Stimulated activated memory B cell treated with anti-CD40 and anti-IgM and Interleukin-4, amounts not matched to agents 10 μg/mL and 1 μg/mL and 100 μg/mL, for 72 hours (primary cell): Measurements from ENCODE around the gene CUTC.

ENCODE experiments used
- ATAC-seq: fragments of 150-1000 bp; cut with Tn5 transposase; 2 replicates; pipeline ENCODE4 v1.10.0; 2021
- H3K27ac Mint-ChIP-seq: one replicate; pipeline ENCODE4 v1.8.0; 2022; ENCODE audit warnings: mild to moderate bottlenecking, mixed read lengths
- H3K27me3 Mint-ChIP-seq: one replicate; pipeline ENCODE4 v1.8.0; 2022; ENCODE audit warnings: mixed read lengths
- H3K36me3 Mint-ChIP-seq: one replicate; pipeline ENCODE4 v1.8.0; 2022; ENCODE audit warnings: mixed read lengths
- H3K4me1 Mint-ChIP-seq: one replicate; pipeline ENCODE4 v1.8.0; 2022; ENCODE audit warnings: mixed read lengths
- H3K4me3 Mint-ChIP-seq: one replicate; pipeline ENCODE4 v1.8.0; 2022; ENCODE audit warnings: mild to moderate bottlenecking, moderate library complexity, mixed read lengths
- H3K9me3 Mint-ChIP-seq: one replicate; pipeline ENCODE4 v1.8.0; 2022; ENCODE audit warnings: mixed read lengths

Gene CUTC

DNA sequence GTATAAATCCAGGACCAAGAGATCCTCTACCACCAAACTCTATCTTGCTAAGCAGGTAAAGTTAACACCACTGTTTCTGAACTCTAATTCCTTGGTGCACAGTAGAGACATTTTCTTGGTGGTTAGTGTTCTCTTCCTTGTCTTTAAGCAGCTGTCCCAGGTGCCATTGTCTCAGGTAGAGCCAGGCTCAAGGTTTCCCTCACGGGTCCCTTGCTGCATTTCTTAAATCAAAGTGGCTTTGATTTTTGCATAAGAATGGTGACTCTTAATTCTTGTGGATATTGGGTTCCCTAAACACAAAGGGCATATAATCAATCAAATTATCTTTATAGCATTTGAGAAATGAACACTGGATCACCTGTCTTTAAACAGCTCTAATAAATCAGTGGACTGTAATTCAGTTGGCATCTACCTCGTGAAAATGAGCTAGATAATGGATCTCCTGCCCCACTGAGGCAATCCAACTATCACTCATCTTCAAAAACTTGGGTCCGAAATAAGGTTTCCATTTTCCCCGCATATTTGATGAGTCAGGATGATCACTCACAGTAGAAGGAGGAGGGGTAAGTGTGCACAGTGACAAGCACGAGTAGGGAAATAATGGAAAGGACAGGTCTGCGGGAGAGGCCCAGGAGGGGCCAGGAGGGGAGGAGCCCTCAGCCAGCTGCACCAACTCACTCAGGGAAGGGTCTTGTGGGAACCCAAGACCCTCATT is 52.9 kb downstream of the CUTC start:
- no peak for ATAC-seq
- Mint-ChIP-seq H3K36me3 (peaks cover 26% of the 10 kb centered on the region), H3K4me3 (no peak overlapping the region), H3K9me3 (no peaks in the 10 kb centered on the region), H3K4me1 (no peaks in the 10 kb centered on the region), H3K27ac (no peak overlapping the region), H3K27me3 (no peaks in the 10 kb centered on the region)

GRCh38 chr10:99785646-99786045 is 53.6 kb downstream of the CUTC start:
- H3K4me3 Mint-ChIP-seq, result no peak overlapping the region
- H3K9me3 Mint-ChIP-seq, result no peaks in the 10 kb centered on the region
- peaks cover 26% of the 10 kb centered on the region for H3K36me3 Mint-ChIP-seq
- H3K4me1 Mint-ChIP-seq, result no peaks in the 10 kb centered on the region
- no peak overlapping the region for H3K27ac Mint-ChIP-seq
- no peak for ATAC-seq
- H3K27me3 Mint-ChIP-seq, result no peaks in the 10 kb centered on the region

DNA sequence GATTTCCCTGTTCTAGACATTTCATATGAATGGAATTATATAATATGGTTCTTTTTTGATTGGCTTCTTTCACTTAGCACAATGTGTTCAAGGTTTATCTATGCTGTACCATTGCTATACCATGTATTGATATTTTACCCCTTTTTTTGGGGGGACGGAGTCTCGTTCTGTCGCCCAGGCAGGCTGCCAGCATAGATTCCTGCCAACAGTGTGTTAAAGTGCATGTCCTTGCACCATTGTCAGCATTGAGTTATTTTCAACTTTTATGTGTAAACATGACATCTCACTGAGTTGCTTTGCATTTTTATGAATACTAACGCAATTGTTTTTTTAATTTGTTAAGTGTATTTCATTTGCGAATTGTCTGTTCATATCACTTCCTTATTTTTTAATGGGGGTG is 55.3 kb downstream of the CUTC start:
- Mint-ChIP-seq H3K27ac (no peak overlapping the region), H3K9me3 (no peaks in the 10 kb centered on the region), H3K4me1 (no peaks in the 10 kb centered on the region), H3K4me3 (no peak overlapping the region), H3K36me3 (peaks cover 26% of the 10 kb centered on the region), H3K27me3 (no peaks in the 10 kb centered on the region)
- ATAC-seq, result no peak

DNA sequence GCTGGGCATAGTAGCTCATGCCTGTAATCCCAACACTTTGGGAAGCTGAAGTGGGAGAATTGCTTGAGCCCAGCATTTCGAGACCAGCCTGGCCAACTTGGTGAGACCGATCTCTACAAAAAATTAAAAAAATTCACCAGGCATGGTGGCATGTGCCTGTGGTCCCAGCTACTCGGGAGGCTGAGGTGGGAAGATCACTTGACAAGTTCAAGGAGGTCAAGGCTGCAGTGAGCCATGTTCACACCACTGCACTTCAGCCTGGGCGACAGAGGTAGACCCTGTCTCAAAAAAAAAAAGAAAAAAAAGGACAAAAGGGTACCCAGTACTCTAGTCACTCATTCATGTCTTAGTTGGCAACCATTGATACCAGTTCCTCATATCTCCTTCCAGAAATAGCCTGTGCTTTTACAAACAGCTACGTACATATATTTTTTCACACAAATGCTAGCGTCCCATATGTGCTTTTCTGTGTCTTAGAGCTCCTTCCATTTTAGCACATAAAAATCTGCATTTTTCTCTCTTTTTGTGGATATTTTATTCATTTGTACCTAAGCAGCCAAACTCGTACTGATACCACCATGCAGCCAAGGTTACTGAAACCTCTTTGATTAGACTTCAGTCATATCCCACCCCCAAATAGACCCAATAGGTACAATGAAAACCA is 55.9 kb downstream of the CUTC start:
- Mint-ChIP-seq H3K9me3 (no peaks in the 10 kb centered on the region), H3K27ac (no peak overlapping the region), H3K36me3 (peaks cover 26% of the 10 kb centered on the region), H3K27me3 (no peaks in the 10 kb centered on the region), H3K4me3 (no peak overlapping the region), H3K4me1 (no peaks in the 10 kb centered on the region)
- no peak for ATAC-seq

- H3K4me1 Mint-ChIP-seq, result no peaks in the 10 kb centered on the region
- H3K9me3 Mint-ChIP-seq, result no peaks in the 10 kb centered on the region
- no peak for ATAC-seq
- no peak overlapping the region for H3K27ac Mint-ChIP-seq
- H3K4me3 Mint-ChIP-seq, result no peak overlapping the region
- H3K36me3 Mint-ChIP-seq, result peaks cover 34% of the 10 kb centered on the region
- no peaks in the 10 kb centered on the region for H3K27me3 Mint-ChIP-seq
Measured at GRCh38 chr10:99788598-99789256, 56.7 kb downstream of the CUTC start.

- no peak for ATAC-seq
- Mint-ChIP-seq H3K36me3 (peaks cover 27% of the 10 kb centered on the region), H3K9me3 (no peaks in the 10 kb centered on the region), H3K27ac (no peak overlapping the region), H3K4me3 (no peak overlapping the region), H3K4me1 (no peaks in the 10 kb centered on the region), H3K27me3 (no peaks in the 10 kb centered on the region)
Measured at GRCh38 chr10:99791831-99792230, 59.8 kb downstream of the CUTC start.

- Mint-ChIP-seq H3K4me3 (no peak overlapping the region), H3K4me1 (no peaks in the 10 kb centered on the region), H3K27ac (no peak overlapping the region), H3K36me3 (peaks cover 15% of the 10 kb centered on the region), H3K9me3 (no peaks in the 10 kb centered on the region), H3K27me3 (no peaks in the 10 kb centered on the region)
- no peak for ATAC-seq
Measured at GRCh38 chr10:99793819-99794218, 61.8 kb downstream of the CUTC start.

- Mint-ChIP-seq H3K36me3 (peaks cover 11% of the 10 kb centered on the region), H3K27me3 (no peaks in the 10 kb centered on the region), H3K4me3 (no peak overlapping the region), H3K9me3 (no peaks in the 10 kb centered on the region), H3K27ac (no peak overlapping the region), H3K4me1 (no peaks in the 10 kb centered on the region)
- no peak for ATAC-seq
Measured at GRCh38 chr10:99796928-99797327, 64.9 kb downstream of the CUTC start.

- H3K4me3 Mint-ChIP-seq, result no peak overlapping the region
- no peak overlapping the region for H3K27ac Mint-ChIP-seq
Measured at GRCh38 chr10:99798031-99798430, 66.0 kb downstream of the CUTC start.

GRCh38 chr10:99798920-99799319 is 66.9 kb downstream of the CUTC start:
- no peak for ATAC-seq
- H3K27ac Mint-ChIP-seq, result no peak overlapping the region
- no peaks in the 10 kb centered on the region for H3K9me3 Mint-ChIP-seq

More at GRCh38 chr10:99798031-99798430, 66.0 kb downstream of the CUTC start:
- H3K27me3 Mint-ChIP-seq, result no peaks in the 10 kb centered on the region
- H3K4me1 Mint-ChIP-seq, result no peaks in the 10 kb centered on the region
- peaks cover 10% of the 10 kb centered on the region for H3K36me3 Mint-ChIP-seq
- no peaks in the 10 kb centered on the region for H3K9me3 Mint-ChIP-seq
- no peak for ATAC-seq

DNA sequence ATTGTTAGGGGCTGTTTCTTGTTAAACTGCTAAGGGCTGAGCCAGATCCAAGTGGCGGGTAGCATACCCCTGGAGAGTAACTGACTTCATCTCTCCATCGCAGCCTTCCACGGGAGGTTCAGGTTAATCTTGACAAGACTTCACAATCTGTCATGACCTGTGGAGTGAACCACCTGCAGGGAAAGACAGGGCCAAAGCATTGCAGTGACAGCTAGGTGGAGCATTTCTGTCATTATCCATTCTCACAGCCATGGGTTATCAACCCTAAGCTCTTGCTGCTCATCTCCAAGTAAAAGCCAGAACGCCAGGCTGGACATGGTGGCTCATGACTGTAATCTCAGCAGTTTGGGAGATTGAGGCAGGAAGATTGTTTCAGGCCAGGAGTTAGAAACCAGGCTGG is 67.6 kb downstream of the CUTC start:
- no peaks in the 10 kb centered on the region for H3K27me3 Mint-ChIP-seq
- no peak overlapping the region for H3K27ac Mint-ChIP-seq
- no peaks in the 10 kb centered on the region for H3K9me3 Mint-ChIP-seq
- ATAC-seq, result no peak
- no peaks in the 10 kb centered on the region for H3K4me1 Mint-ChIP-seq
- H3K4me3 Mint-ChIP-seq, result no peak overlapping the region
- H3K36me3 Mint-ChIP-seq, result peaks cover 8% of the 10 kb centered on the region

More at GRCh38 chr10:99798920-99799319, 66.9 kb downstream of the CUTC start:
- peaks cover 9% of the 10 kb centered on the region for H3K36me3 Mint-ChIP-seq
- no peaks in the 10 kb centered on the region for H3K27me3 Mint-ChIP-seq
- H3K4me3 Mint-ChIP-seq, result no peak overlapping the region
- no peaks in the 10 kb centered on the region for H3K4me1 Mint-ChIP-seq

DNA sequence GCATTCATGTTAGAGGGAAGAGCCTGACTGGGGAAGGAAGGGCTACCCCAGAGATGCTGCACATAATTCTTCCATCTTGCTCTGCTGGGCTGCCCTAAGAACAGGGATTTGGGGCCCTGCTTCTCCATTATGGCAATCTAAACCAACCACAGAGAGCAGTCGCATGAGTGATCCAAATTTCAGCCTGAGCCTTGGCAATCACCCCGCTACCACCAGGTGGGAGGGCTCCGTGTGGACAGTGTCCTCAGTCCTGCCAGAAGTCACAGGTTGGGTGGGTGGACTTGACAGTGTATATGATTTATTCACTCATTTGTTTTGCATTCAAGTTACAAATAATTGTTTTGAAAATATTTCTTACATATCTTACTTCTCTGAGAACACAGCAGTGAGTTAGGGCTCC is 72.4 kb downstream of the CUTC start:
- Mint-ChIP-seq H3K9me3 (no peaks in the 10 kb centered on the region), H3K4me3 (no peak overlapping the region), H3K27ac (no peak overlapping the region), H3K36me3 (peaks cover 14% of the 10 kb centered on the region), H3K4me1 (no peaks in the 10 kb centered on the region), H3K27me3 (no peaks in the 10 kb centered on the region)
- no peak for ATAC-seq

GRCh38 chr10:99805190-99805589 is 73.2 kb downstream of the CUTC start:
- Mint-ChIP-seq H3K27me3 (no peaks in the 10 kb centered on the region), H3K9me3 (no peaks in the 10 kb centered on the region), H3K4me3 (no peak overlapping the region), H3K27ac (no peak overlapping the region), H3K4me1 (no peaks in the 10 kb centered on the region), H3K36me3 (peaks cover 21% of the 10 kb centered on the region)
- ATAC-seq, result no peak
